Measurements from ENCODE around the gene TMEM248. TPM values are rescaled to one million over a fixed set of nuclear protein-coding genes. Genes with fewer than 3 reads are reported as not detected.

The TMEM248 gene
- total RNA-seq, 1 donor from 2014 or later = 85.1 TPM

GRCh38 chr7:66899552-66900280 lies 21.3 kb upstream of the TMEM248 start:
- no peaks in the 10 kb centered on the region for H3K4me1 Mint-ChIP-seq
- H3K9me3 Mint-ChIP-seq = no peaks in the 10 kb centered on the region
- no peak for TF ChIP-seq CTCF (IDR thresholded peaks at IDR 0.05; ENCODE audit: unreplicated experiment)
- DNase-seq (ENCODE audit: low spot score in 2 of 2, unreplicated experiment in 2 of 2) = no peak
- H3K27ac Mint-ChIP-seq = no peak overlapping the region
- H3K4me3 Mint-ChIP-seq = no peak overlapping the region
- no peaks in the 10 kb centered on the region for H3K27me3 Mint-ChIP-seq (ENCODE audit: low read depth)
- H3K36me3 Mint-ChIP-seq = peaks cover 3% of the 10 kb centered on the region

GRCh38 chr7:66901941-66902843 lies 18.8 kb upstream of the TMEM248 start:
- TF ChIP-seq CTCF (IDR thresholded peaks at IDR 0.05; ENCODE audit: unreplicated experiment) = no peak

GRCh38 chr7:66902844-66903180 lies 18.2 kb upstream of the TMEM248 start:
- no peaks in the 10 kb centered on the region for H3K4me1 Mint-ChIP-seq
- no peaks in the 10 kb centered on the region for H3K9me3 Mint-ChIP-seq
- no peak for DNase-seq (ENCODE audit: low spot score in 2 of 2, unreplicated experiment in 2 of 2)
- H3K27ac Mint-ChIP-seq = no peak overlapping the region
- no peaks in the 10 kb centered on the region for H3K27me3 Mint-ChIP-seq (ENCODE audit: low read depth)
- H3K4me3 Mint-ChIP-seq = no peak overlapping the region
- no peak for TF ChIP-seq CTCF (IDR thresholded peaks at IDR 0.05; ENCODE audit: unreplicated experiment)
- no peaks in the 10 kb centered on the region for H3K36me3 Mint-ChIP-seq

More at GRCh38 chr7:66901941-66902843, 18.8 kb upstream of the TMEM248 start:
- no peak overlapping the region for H3K27ac Mint-ChIP-seq
- H3K4me3 Mint-ChIP-seq = no peak overlapping the region
- DNase-seq (ENCODE audit: low spot score in 2 of 2, unreplicated experiment in 2 of 2) = no peak
- no peaks in the 10 kb centered on the region for H3K9me3 Mint-ChIP-seq
- H3K27me3 Mint-ChIP-seq (ENCODE audit: low read depth) = no peaks in the 10 kb centered on the region
- H3K36me3 Mint-ChIP-seq = no peaks in the 10 kb centered on the region
- no peaks in the 10 kb centered on the region for H3K4me1 Mint-ChIP-seq

GRCh38 chr7:66903360-66904062 lies 17.5 kb upstream of the TMEM248 start:
- no peak for TF ChIP-seq CTCF (IDR thresholded peaks at IDR 0.05; ENCODE audit: unreplicated experiment)
- Mint-ChIP-seq H3K4me3 (no peak overlapping the region), H3K4me1 (no peaks in the 10 kb centered on the region), H3K27ac (no peak overlapping the region), H3K9me3 (no peaks in the 10 kb centered on the region), H3K27me3 (ENCODE audit: low read depth) (no peaks in the 10 kb centered on the region), H3K36me3 (no peaks in the 10 kb centered on the region)
- no peak for DNase-seq (ENCODE audit: low spot score in 2 of 2, unreplicated experiment in 2 of 2)

- H3K27me3 Mint-ChIP-seq (ENCODE audit: low read depth) = no peaks in the 10 kb centered on the region
- TF ChIP-seq CTCF (IDR thresholded peaks at IDR 0.05; ENCODE audit: unreplicated experiment) = no peak
- no peaks in the 10 kb centered on the region for H3K4me1 Mint-ChIP-seq
- no peaks in the 10 kb centered on the region for H3K36me3 Mint-ChIP-seq
- DNase-seq (ENCODE audit: low spot score in 2 of 2, unreplicated experiment in 2 of 2) = no peak
- H3K9me3 Mint-ChIP-seq = no peaks in the 10 kb centered on the region
- H3K4me3 Mint-ChIP-seq = no peak overlapping the region
- H3K27ac Mint-ChIP-seq = no peak overlapping the region
Observed at GRCh38 chr7:66904063-66904593, 16.9 kb upstream of the TMEM248 start.

All from mesothelial cell of epicardium (in vitro differentiated cells).